ENCODE data around the gene GSAP.

The GSAP gene

GRCh38 chr7:77438131-77438530 is 22.0 kb upstream of the GSAP start:
- DNase-seq: no peak

- DNase-seq: no peak
Observed at GRCh38 chr7:77434570-77435275, 18.6 kb upstream of the GSAP start.

- no peak for DNase-seq
Observed at GRCh38 chr7:77433901-77434300, 17.8 kb upstream of the GSAP start.

- DNase-seq: no peak
Observed at GRCh38 chr7:77430927-77431326, 14.8 kb upstream of the GSAP start.

GRCh38 chr7:77428777-77429231 is 12.7 kb upstream of the GSAP start:
- DNase-seq: peak in 1 of 3 experiments; percentile 96

GRCh38 chr7:77427996-77428603 is 12.0 kb upstream of the GSAP start:
- no peak for DNase-seq

- DNase-seq: no peak
Observed at GRCh38 chr7:77426521-77427051, 10.4 kb upstream of the GSAP start.

GRCh38 chr7:77426052-77426404 is 9.9 kb upstream of the GSAP start:
- no peak for DNase-seq

GRCh38 chr7:77425101-77426051 is 9.2 kb upstream of the GSAP start:
- DNase-seq: no peak

- DNase-seq: no peak
Observed at GRCh38 chr7:77422500-77422899, 6.4 kb upstream of the GSAP start.

- DNase-seq: no peak
Observed at GRCh38 chr7:77420986-77421672, 5.0 kb upstream of the GSAP start.

- DNase-seq: no peak
Observed at GRCh38 chr7:77420438-77420837, 4.3 kb upstream of the GSAP start.

- no peak for DNase-seq
Observed at GRCh38 chr7:77419102-77419501, 3.0 kb upstream of the GSAP start.

GRCh38 chr7:77417801-77418200 is 1.7 kb upstream of the GSAP start:
- no peak for DNase-seq

GRCh38 chr7:77416621-77417371 is 647 bp upstream of the GSAP start:
- DNase-seq: no peak

GRCh38 chr7:77415476-77415822 is 700 bp downstream of the GSAP start:
- peak in 1 of 3 experiments; percentile 88 for DNase-seq

GRCh38 chr7:77413861-77414424 is 2.2 kb downstream of the GSAP start:
- DNase-seq: no peak

- no peak for DNase-seq
Observed at GRCh38 chr7:77413128-77413527, 3.0 kb downstream of the GSAP start.

GRCh38 chr7:77409739-77410547 is 6.2 kb downstream of the GSAP start:
- DNase-seq: no peak

- DNase-seq: no peak
Observed at GRCh38 chr7:77409005-77409738, 7.0 kb downstream of the GSAP start.
